Mucosa of stomach (tissue), 1 donor: ENCODE data around the gene CORO1A.
"Not testable (repeated sequence)": the region's sequence is repeated elsewhere in the genome, so short reads cannot be mapped to it uniquely, and the experiment has no call there.

Source experiments
- H3K27me3 ChIP-seq: one replicate; pipeline ENCODE4 v1.7.0; 2013; ENCODE audit warnings: mild to moderate bottlenecking, low read length; ENCODE audit not compliant: control insufficient read depth, insufficient read depth
- H3K36me3 ChIP-seq: one replicate; pipeline ENCODE4 v1.7.0; 2013; ENCODE audit warnings: low read length; ENCODE audit not compliant: control insufficient read depth, insufficient read depth
- H3K4me1 ChIP-seq: one replicate; pipeline ENCODE4 v1.7.0; 2013; ENCODE audit warnings: mild to moderate bottlenecking, low read length; ENCODE audit not compliant: control insufficient read depth, insufficient read depth
- H3K4me3 ChIP-seq: one replicate; pipeline ENCODE4 v1.7.0; 2013; ENCODE audit warnings: low read length
- H3K9ac ChIP-seq: one replicate; pipeline ENCODE4 v1.7.0; 2013; ENCODE audit warnings: mild to moderate bottlenecking, low read length, moderate library complexity
- H3K9me3 ChIP-seq: one replicate; pipeline ENCODE4 v1.7.0; 2013; ENCODE audit warnings: mild to moderate bottlenecking, low read length, moderate library complexity; ENCODE audit not compliant: control insufficient read depth
- donor health status: Pancreatic carcinoma.

CORO1A gene

DNA sequence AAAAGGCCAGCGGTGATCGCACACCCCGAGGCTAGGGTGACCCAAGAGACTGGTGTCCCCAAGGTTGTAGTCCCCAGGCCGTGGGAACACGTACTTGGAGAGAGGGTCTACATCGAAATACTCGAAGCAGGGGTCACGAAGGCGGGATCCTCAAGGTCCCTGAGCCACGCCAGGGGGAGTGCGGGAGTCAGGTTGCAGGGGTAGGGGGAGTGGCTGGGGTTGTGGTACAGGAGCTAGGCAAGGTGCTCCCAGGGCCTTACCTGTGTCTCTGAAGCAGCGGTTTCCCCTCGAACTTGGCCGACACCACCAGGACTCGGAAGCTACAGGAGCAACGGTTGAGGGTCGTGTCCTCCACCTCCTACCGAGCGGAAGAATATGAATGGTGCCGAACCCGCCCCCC is 9.7 kb downstream of the CORO1A start:
- not testable (repeated sequence) for H3K4me1 ChIP-seq, H3K9ac ChIP-seq, H3K4me3 ChIP-seq, H3K27me3 ChIP-seq, H3K9me3 ChIP-seq, H3K36me3 ChIP-seq

DNA sequence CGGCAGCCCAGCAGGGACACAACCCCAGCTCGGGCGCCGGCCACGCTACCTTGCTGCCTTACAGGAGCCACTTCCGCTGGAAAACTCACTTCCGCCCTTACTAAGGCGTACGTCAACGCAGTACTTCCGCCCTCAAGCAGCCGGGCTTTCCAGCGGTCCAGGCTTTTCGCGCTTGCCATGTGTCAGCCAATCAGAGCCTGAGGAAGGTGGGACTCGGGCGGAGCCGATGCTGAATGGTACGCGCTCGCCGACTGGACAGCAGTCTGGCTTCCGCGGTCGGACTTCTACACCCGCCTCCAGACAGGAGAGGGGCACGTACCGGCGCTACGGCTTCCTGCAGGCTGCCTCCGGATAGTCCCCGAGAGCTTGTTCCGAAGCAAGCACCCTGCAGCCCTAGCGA is 10.2 kb downstream of the CORO1A start, which contains the start of the genes BOLA2B and SLX1A:
TSS of gene BOLA2B (minus strand) at position 52 of the 400 bp plus-strand sequence. CDS start 71 bp downstream, outside the sequence.
TSS of gene SLX1A (plus strand) at position 261 of the 400 bp plus-strand sequence. CDS start 210 bp downstream, outside the sequence.
- not testable (repeated sequence) for H3K4me3 ChIP-seq, H3K9me3 ChIP-seq, H3K9ac ChIP-seq, H3K4me1 ChIP-seq, H3K36me3 ChIP-seq, H3K27me3 ChIP-seq

DNA sequence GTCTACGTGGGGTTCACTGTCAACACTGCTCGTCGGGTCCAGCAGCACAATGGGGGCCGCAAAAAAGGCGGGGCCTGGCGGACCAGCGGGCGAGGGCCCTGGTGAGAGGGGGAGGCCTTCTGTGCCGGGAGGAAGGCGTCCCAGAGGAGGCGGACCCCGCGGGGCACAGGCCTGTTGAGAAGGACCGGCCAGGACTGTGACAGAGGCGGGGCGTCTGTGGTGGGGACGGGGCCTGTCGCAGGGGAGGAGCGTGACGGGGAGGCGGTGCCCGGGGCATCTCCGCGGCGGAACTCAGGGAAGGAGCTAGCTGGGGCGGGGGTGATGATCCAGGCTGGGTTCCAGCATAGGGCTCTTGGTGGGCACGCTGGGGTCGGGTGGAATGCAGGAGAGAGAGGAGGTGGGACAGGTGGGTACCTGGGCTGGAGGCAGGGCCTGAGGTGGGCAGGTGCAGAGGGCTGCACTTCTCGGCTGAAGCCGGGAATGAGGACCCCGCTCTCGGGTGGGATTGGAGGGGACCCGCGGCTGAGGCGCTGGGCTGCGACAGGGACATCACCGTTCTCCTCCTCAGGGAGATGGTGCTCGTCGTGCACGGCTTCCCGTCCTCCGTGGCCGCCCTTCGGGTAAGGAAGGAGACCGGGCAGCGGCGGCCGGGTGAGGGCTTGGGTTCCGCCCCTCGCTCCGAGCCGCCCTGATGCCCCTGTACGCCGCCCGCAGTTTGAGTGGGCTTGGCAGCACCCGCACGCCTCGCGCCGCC is 10.9 kb downstream of the CORO1A start:
- not testable (repeated sequence) for H3K9ac ChIP-seq, H3K36me3 ChIP-seq, H3K27me3 ChIP-seq, H3K4me1 ChIP-seq, H3K4me3 ChIP-seq, H3K9me3 ChIP-seq

DNA sequence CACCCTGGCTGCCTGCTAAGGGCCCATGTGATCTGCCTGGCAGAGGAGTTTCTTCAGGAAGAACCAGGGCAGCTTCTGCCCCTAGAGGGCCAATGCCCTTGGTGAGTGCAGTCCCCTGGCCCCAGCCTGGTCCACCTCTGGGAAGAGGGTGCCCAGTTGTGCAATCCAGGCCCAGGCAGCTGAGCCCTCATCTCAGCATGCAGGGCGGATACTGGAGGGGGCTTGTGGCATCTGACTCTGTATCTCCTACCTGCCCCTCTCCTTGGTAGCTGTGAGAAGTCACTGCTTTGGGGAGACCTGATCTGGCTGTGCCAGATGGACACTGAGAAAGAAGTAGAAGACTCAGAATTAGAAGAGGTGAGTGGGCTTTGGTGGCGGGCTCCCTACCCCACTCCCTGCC is 13.6 kb downstream of the CORO1A start:
- not testable (repeated sequence) for H3K9ac ChIP-seq, H3K4me1 ChIP-seq, H3K9me3 ChIP-seq, H3K4me3 ChIP-seq, H3K27me3 ChIP-seq, H3K36me3 ChIP-seq

GRCh38 chr16:30199049-30199448 is 15.6 kb downstream of the CORO1A start, which contains the start of gene SULT1A3:
TSS of gene SULT1A3 (plus strand) at chr16:30199255. CDS start at chr16:30200729, 1,474 bp downstream.
- not testable (repeated sequence) for H3K9me3 ChIP-seq, H3K4me3 ChIP-seq, H3K36me3 ChIP-seq, H3K27me3 ChIP-seq, H3K9ac ChIP-seq, H3K4me1 ChIP-seq

- not testable (repeated sequence) for H3K9ac ChIP-seq, H3K9me3 ChIP-seq, H3K4me3 ChIP-seq, H3K36me3 ChIP-seq, H3K4me1 ChIP-seq, H3K27me3 ChIP-seq
Measured at GRCh38 chr16:30199608-30200343, 16.4 kb downstream of the CORO1A start.

DNA sequence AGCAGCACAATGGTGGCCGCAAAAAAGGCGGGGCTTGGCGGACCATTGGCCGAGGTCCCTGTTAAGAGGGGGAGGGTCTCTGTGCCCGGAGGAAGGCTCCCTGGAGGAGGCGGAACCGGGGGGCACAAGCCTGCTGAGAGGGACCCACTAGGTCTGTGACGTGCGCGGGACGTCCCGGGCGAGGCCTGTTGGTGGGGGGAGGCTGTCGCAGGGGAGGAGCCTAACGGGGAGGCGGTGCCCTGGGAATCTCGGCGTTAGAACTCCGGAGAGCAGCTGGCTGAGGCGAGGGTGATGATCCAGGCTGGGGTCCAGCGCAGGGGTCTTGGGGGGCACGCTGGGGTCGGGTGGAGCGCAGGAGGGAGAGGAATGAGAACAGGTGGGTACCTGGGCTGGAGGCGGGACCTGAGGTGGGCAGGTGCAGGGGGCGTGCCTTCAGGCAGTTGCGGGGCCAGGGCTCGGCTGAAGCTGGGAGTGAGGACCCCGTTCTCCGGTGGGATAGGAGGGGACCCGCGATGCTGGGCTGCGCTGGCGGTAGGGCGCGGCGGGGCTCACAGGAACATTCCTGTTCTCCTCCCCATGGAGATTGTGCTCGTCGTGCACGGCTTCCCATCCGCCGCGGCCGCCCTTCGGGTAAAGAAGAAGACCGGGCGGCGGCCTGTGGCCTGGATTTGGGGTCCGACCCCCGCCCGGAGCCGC is 22.3 kb downstream of the CORO1A start:
- H3K9ac ChIP-seq, H3K36me3 ChIP-seq, H3K4me3 ChIP-seq: not testable (repeated sequence)

DNA sequence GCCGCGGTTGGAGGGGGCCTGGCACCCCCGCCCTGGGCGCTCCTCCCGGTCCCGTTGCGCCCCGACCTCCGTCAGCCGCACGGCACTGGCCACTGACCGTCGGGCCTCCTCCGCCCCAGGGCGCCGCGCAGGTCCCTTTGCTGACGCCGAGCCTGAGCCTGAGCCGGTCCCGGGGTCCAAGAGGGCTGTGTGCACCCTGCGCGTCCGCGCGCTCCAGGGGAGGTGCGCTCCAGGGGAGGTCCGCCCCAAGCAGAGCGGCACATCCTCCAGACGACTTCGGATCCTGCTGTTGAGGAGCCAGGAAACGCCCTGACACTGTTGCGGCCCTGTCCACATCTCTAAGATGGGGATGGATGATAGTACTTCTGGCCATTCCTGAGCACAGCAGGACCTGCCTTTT is 22.9 kb downstream of the CORO1A start:
- H3K9ac ChIP-seq, H3K9me3 ChIP-seq, H3K27me3 ChIP-seq, H3K36me3 ChIP-seq, H3K4me1 ChIP-seq, H3K4me3 ChIP-seq: not testable (repeated sequence)

More for the DNA sequence above, 22.3 kb downstream of the CORO1A start:
- H3K27me3 ChIP-seq, H3K4me1 ChIP-seq, H3K9me3 ChIP-seq: not testable (repeated sequence)

DNA sequence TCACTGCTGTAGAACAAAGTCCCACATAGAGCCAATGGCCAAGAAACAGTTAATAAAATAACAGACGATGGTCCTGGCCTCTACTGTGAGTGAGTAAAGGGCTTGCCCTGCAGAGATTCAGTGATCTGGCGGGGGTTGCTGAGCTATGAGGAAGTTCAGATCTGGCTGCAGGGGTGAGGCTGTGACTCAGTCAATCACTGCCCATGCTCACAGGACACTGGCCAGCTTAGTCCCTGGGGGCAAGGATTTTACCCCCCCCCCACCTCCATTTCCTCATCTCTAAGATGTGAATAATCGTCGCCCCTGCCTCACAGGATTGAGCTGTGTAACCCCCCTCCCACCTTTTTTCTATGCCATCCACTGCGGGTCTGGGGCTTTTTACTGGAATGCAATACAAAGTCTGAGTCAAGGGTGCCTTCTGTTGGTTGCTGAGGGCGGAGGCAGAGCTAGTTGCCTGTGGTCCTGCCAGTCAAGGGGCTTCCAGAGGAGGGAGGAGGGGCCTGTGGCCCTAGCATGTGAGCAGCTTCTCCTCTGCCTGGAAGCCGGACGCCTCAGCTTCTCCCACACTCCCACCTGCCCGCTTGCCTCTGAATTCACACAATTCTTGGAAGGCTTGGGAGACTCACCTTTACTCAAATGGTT is 23.8 kb downstream of the CORO1A start:
- H3K27me3 ChIP-seq, H3K9ac ChIP-seq, H3K9me3 ChIP-seq, H3K36me3 ChIP-seq, H3K4me3 ChIP-seq, H3K4me1 ChIP-seq: not testable (repeated sequence)

DNA sequence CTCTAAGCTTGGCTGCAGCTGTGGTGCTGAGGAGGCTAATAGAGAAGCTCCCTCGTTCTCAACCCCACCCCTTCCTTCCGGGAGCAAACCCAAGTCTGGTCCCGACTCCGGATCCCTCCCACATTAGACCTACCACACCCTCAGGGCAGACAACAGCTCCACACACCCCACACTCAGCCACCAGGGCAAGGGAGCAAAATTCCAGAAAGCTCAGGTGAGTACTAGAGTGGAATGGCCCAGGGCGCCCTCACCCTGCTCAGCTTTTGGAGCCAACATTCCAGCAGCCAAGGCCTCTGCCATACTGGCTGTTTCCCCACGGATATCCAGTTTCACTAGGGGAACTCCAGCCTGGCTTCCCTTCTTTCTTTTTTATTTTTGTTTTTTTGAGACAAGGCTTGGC is 25.6 kb downstream of the CORO1A start:
- not testable (repeated sequence) for H3K9ac ChIP-seq, H3K9me3 ChIP-seq, H3K4me1 ChIP-seq, H3K36me3 ChIP-seq, H3K4me3 ChIP-seq, H3K27me3 ChIP-seq

DNA sequence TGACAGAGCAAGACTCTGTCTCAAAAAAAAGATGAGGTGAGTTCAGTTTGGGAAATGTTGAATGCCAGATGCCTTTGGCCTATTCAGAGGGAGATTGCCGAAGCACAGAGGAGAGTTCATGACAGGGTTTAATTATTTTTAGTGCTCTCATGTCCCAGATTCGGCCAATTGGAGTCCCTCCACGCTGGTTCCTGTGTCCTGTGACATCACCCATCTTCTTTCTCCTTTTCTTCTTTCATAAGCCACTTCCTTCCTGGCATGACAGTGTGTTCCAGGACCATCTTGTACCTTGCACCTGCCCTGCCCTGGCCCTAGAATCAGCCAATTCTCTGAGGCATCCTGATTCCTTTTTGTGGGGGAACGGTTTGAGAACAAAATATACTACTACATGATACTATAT is 28.0 kb downstream of the CORO1A start:
- not testable (repeated sequence) for H3K4me1 ChIP-seq, H3K27me3 ChIP-seq, H3K4me3 ChIP-seq, H3K9ac ChIP-seq, H3K36me3 ChIP-seq, H3K9me3 ChIP-seq

DNA sequence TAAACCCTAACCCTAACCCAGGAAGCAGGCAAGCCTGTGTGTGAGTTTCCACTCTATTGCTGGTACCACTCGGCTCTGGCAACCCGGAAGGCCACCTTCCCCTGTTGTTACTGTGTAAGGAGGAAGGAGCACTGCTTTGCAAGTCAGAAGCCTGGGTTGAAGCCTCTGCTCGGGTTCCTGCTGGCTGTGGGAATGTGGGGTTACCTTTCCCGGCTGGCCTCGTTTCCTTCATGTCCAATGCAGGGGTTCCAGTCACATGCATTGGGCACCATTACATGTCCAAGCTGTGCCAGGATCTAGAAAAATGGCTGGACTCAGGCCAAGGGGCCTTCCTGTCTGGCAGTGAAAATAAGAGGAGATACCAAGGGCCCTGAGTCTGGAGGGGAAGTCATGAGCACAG is 33.7 kb downstream of the CORO1A start:
- not testable (repeated sequence) for H3K27me3 ChIP-seq, H3K4me1 ChIP-seq, H3K36me3 ChIP-seq, H3K9ac ChIP-seq, H3K4me3 ChIP-seq, H3K9me3 ChIP-seq
